Mesenchymal stem cell (in vitro differentiated cells and primary cell): ENCODE data around the gene BUD23.
"Not testable (repeated sequence)": the region's sequence is repeated elsewhere in the genome, so short reads cannot be mapped to it uniquely, and the experiment has no call there.

Source experiments
- DNase-seq: peaks from one replicate; pipeline ENCODE4 v3.0.0-alpha.2; 2013
- H2AFZ ChIP-seq: one replicate; pipeline ENCODE4 v1.6.1; 2013; ENCODE audit warnings: low read depth, mild to moderate bottlenecking, control low read depth, inconsistent platforms, low read length, moderate library complexity
- H2AK5ac ChIP-seq: 2 replicates; pipeline ENCODE4 v1.6.1; 2013; ENCODE audit warnings: low read length, moderate library complexity, mild to moderate bottlenecking, inconsistent platforms; ENCODE audit not compliant: severe bottlenecking
- H2BK120ac ChIP-seq: one replicate; pipeline ENCODE4 v1.6.1; 2013; ENCODE audit warnings: low read depth, mild to moderate bottlenecking, inconsistent platforms, low read length, moderate library complexity
- H2BK12ac ChIP-seq, 2 experiments: one replicate each; pipeline ENCODE4 v1.6.1; 2013; ENCODE audit warnings: inconsistent platforms in 2 of 2, low read length in 2 of 2, mild to moderate bottlenecking in 2 of 2, moderate library complexity in 2 of 2, control low read depth in 1 of 2
- H2BK15ac ChIP-seq: one replicate; pipeline ENCODE4 v1.6.1; 2013; ENCODE audit warnings: mild to moderate bottlenecking, low read depth, inconsistent platforms; ENCODE audit not compliant: poor library complexity, severe bottlenecking
- H2BK5ac ChIP-seq: 2 replicates; pipeline ENCODE4 v1.6.1; 2013; ENCODE audit warnings: low read depth, mild to moderate bottlenecking, low read length, control low read depth, inconsistent platforms; ENCODE audit not compliant: poor library complexity, severe bottlenecking
- H3K14ac ChIP-seq, 2 experiments: one replicate each; pipeline ENCODE4 v1.6.1; 2013; ENCODE audit warnings: inconsistent platforms in 2 of 2, low read length in 2 of 2, control low read depth in 1 of 2, mild to moderate bottlenecking in 1 of 2, moderate library complexity in 1 of 2
- H3K18ac ChIP-seq, 2 experiments: one replicate each; pipeline ENCODE4 v1.6.1; 2013; ENCODE audit warnings: inconsistent platforms in 2 of 2, low read length in 2 of 2, control low read depth in 1 of 2, low read depth in 1 of 2, mild to moderate bottlenecking in 1 of 2
- H3K23ac ChIP-seq, 2 experiments: one replicate each; pipeline ENCODE4 v1.6.1; 2013; ENCODE audit warnings: inconsistent platforms in 2 of 2, low read length in 2 of 2, mild to moderate bottlenecking in 2 of 2, moderate library complexity in 2 of 2, control low read depth in 1 of 2
- H3K27ac ChIP-seq: 2 replicates; pipeline ENCODE4 v1.5.1; 2013; ENCODE audit warnings: mild to moderate bottlenecking, moderate library complexity, low read length, control low read depth, inconsistent platforms; ENCODE audit not compliant: poor library complexity, severe bottlenecking
- H3K27me3 ChIP-seq, 2 experiments: 2 replicates each; pipeline versions ENCODE4 v1.6.1 to v1.7.0; 2013; ENCODE audit warnings: low read length in 2 of 2, mild to moderate bottlenecking in 2 of 2, moderate library complexity in 2 of 2, control low read depth in 1 of 2, inconsistent platforms in 1 of 2; ENCODE audit not compliant: control insufficient read depth in 1 of 2, insufficient read depth in 1 of 2
- H3K36me3 ChIP-seq, 2 experiments: 2 replicates each; pipeline versions ENCODE4 v1.6.1 to v1.7.0; 2013; ENCODE audit warnings: low read length in 2 of 2, control low read depth in 1 of 2, inconsistent platforms in 1 of 2, low read depth in 1 of 2, mild to moderate bottlenecking in 1 of 2; ENCODE audit not compliant: insufficient read depth in 2 of 2, control insufficient read depth in 1 of 2
- H3K4ac ChIP-seq, 2 experiments: one replicate each; pipeline ENCODE4 v1.6.1; 2013; ENCODE audit warnings: inconsistent platforms in 2 of 2, low read length in 2 of 2, mild to moderate bottlenecking in 2 of 2, moderate library complexity in 2 of 2, control low read depth in 1 of 2, low read depth in 1 of 2
- H3K4me1 ChIP-seq: 2 replicates; pipeline ENCODE4 v1.6.1; 2013; ENCODE audit warnings: low read depth, low read length, control low read depth; ENCODE audit not compliant: control insufficient read depth, insufficient read depth
- H3K4me2 ChIP-seq: 2 replicates; pipeline ENCODE4 v1.6.1; 2013; ENCODE audit warnings: low read length, mild to moderate bottlenecking, inconsistent platforms; ENCODE audit not compliant: poor library complexity, severe bottlenecking
- H3K4me3 ChIP-seq, 2 experiments: 2 replicates each; pipeline versions ENCODE4 v1.5.1 to v1.7.0; 2013; ENCODE audit warnings: low read length in 2 of 2, mild to moderate bottlenecking in 2 of 2, control low read depth in 1 of 2, low read depth in 1 of 2; ENCODE audit not compliant: insufficient read depth in 1 of 2
- H3K79me1 ChIP-seq: replicated peaks from 2 replicates; pipeline ENCODE4 v1.6.1; 2013; ENCODE audit warnings: mild to moderate bottlenecking, control low read depth, low read length, inconsistent platforms; ENCODE audit not compliant: poor library complexity, severe bottlenecking
- H3K9ac ChIP-seq: 2 replicates; pipeline ENCODE4 v1.7.0; 2013; ENCODE audit warnings: mild to moderate bottlenecking, low read length, moderate library complexity
- H3K9me3 ChIP-seq: 2 replicates; pipeline ENCODE4 v1.7.0; 2013; ENCODE audit warnings: mild to moderate bottlenecking, low read length; ENCODE audit not compliant: control insufficient read depth
- H4K8ac ChIP-seq: one replicate; pipeline ENCODE4 v1.6.1; 2013; ENCODE audit warnings: inconsistent platforms, mild to moderate bottlenecking, low read length, moderate library complexity
- H4K91ac ChIP-seq: one replicate; pipeline ENCODE4 v1.6.1; 2013; ENCODE audit warnings: mild to moderate bottlenecking, low read length, inconsistent platforms
- WGBS: methylation state at CpG from one replicate; pipeline ENCODE4 v1.1.7; 2013; ENCODE audit warnings: mixed read lengths; 5-methylcytosine and 5-hydroxymethylcytosine counted together

The BUD23 gene

GRCh38 chr7:73659983-73660382, 23.4 kb upstream of the BUD23 start:
- Histone ChIP-seq H2AK5ac (no peak overlapping the region), H3K36me3 (no peaks in the 10 kb centered on the region), H3K27ac (no peak overlapping the region), H2BK120ac (no peak overlapping the region), H4K91ac (no peak overlapping the region), H2AFZ (no peak overlapping the region), H3K23ac (no peak overlapping the region), H3K4me3 (no peak overlapping the region), H3K4ac (no peak overlapping the region), H3K14ac (no peak overlapping the region), H4K8ac (no peak overlapping the region), H2BK5ac (no peak overlapping the region), H3K79me1 (no peaks in the 10 kb centered on the region), H2BK12ac (no peak overlapping the region), H3K9ac (no peak overlapping the region), H3K18ac (no peak overlapping the region), H3K4me2 (no peak overlapping the region), H3K9me3 (peaks cover 9% of the 10 kb centered on the region), H3K4me1 (no peaks in the 10 kb centered on the region), H2BK15ac (no peak overlapping the region), H3K27me3 (peaks cover 7 to 32% of the 10 kb centered on the region in 2 experiments)
- no peak for DNase-seq
- WGBS, result 79% methylated on average over 8 of the region's 8 CpGs

DNA sequence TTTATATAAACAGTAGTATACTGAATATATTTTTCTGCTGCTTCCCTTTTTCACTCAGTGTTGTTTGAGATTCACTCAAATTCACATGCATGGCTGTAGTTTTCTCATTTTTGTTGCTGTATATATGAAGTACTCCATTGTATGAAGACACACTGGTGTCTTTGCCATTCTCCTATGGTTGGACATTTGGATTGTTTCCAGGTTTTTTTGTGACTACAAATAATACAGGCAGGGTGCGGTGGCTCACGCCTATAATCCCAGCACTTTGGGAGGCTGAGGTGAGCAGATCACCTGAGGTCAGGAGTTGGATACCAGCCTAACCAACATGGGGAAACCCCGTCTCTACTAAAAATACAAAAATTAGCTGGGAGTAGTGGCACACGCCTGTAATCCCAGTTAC, 22.8 kb upstream of the BUD23 start:
- 77% methylated on average over 4 of the region's 4 CpGs for WGBS
- not testable (repeated sequence) for H3K4ac ChIP-seq, H3K14ac ChIP-seq

GRCh38 chr7:73663033-73663432, 20.4 kb upstream of the BUD23 start:
- Histone ChIP-seq H3K4me3 (no peak overlapping the region), H4K91ac (no peak overlapping the region), H4K8ac (no peak overlapping the region), H2BK5ac (no peak overlapping the region), H3K9me3 (peaks cover 9% of the 10 kb centered on the region), H2AK5ac (no peak overlapping the region), H3K27me3 (peaks cover 14 to 51% of the 10 kb centered on the region in 2 experiments), H3K23ac (no peak overlapping the region), H2BK12ac (no peak overlapping the region), H3K9ac (no peak overlapping the region), H3K79me1 (no peaks in the 10 kb centered on the region), H3K4ac (no peak overlapping the region), H3K18ac (no peak overlapping the region), H3K36me3 (no peaks in the 10 kb centered on the region), H2AFZ (no peak overlapping the region), H3K27ac (no peak overlapping the region), H3K4me2 (no peak overlapping the region), H3K14ac (no peak overlapping the region), H2BK120ac (no peak overlapping the region), H2BK15ac (no peak overlapping the region), H3K4me1 (peaks cover 3% of the 10 kb centered on the region)
- no peak for DNase-seq

More for the DNA sequence above, 22.8 kb upstream of the BUD23 start:
- DNase-seq, H3K4me2 ChIP-seq, H3K36me3 ChIP-seq, H3K9ac ChIP-seq, H3K18ac ChIP-seq, H4K91ac ChIP-seq, H3K79me1 ChIP-seq, H2BK5ac ChIP-seq, H2BK120ac ChIP-seq, H2BK15ac ChIP-seq, H2AFZ ChIP-seq, H4K8ac ChIP-seq, H2AK5ac ChIP-seq, H2BK12ac ChIP-seq, H3K27ac ChIP-seq, H3K4me1 ChIP-seq, H3K9me3 ChIP-seq, H3K23ac ChIP-seq, H3K4me3 ChIP-seq: not testable (repeated sequence)
- H3K27me3 ChIP-seq, result peaks cover 7 to 37% of the 10 kb centered on the region in 2 experiments

- H2AFZ ChIP-seq, result peak within 1 kb of the TSS; percentile 18
- no peak within 1 kb of the TSS for H3K27ac ChIP-seq
- H3K4me2 ChIP-seq, result peak within 1 kb of the TSS; percentile 73
- H3K9ac ChIP-seq, result peak within 1 kb of the TSS; percentile 81
- peak within 1 kb of the TSS; percentile 58 for H2BK120ac ChIP-seq
- H3K4me3 ChIP-seq, result peak within 1 kb of the TSS; percentile 75 to 84
- H2BK12ac ChIP-seq, result no peak within 1 kb of the TSS
- peak; percentile 85 for DNase-seq
- H2AK5ac ChIP-seq, result no peak within 1 kb of the TSS
- H3K36me3 ChIP-seq, result peaks cover 0 to 23% of the 10 kb centered on the region in 2 experiments
- 23% methylated on average over 20 of the region's 79 CpGs for WGBS
- H3K18ac ChIP-seq, result peak within 1 kb of the TSS; percentile 43 to 72
- H2BK15ac ChIP-seq, result peak within 1 kb of the TSS; percentile 57
- peaks cover 7 to 32% of the 10 kb centered on the region in 2 experiments for H3K27me3 ChIP-seq
- peak within 1 kb of the TSS in 1 of 2 experiments; percentile 76 for H3K4ac ChIP-seq
- H4K8ac ChIP-seq, result peak within 1 kb of the TSS; percentile 47
- H3K9me3 ChIP-seq, result peaks cover 6% of the 10 kb centered on the region
- H4K91ac ChIP-seq, result peak within 1 kb of the TSS; percentile 18
- peaks cover 10% of the 10 kb centered on the region for H3K79me1 ChIP-seq
- peaks cover 16% of the 10 kb centered on the region for H3K4me1 ChIP-seq
- no peak within 1 kb of the TSS for H2BK5ac ChIP-seq
- H3K23ac ChIP-seq, result peak within 1 kb of the TSS in 1 of 2 experiments; percentile 84
- H3K14ac ChIP-seq, result no peak within 1 kb of the TSS
Observed at GRCh38 chr7:73667344-73668102, 15.9 kb upstream of the BUD23 start, which contains the start of gene VPS37D. Gene VPS37D, plus strand, starts transcription at chr7:73667831. Its CDS starts 128 bp downstream, at chr7:73667959.
